Uterus (tissue), 4 donors: ENCODE measurements around the gene FSD1. TPM values are rescaled to one million over a fixed set of nuclear protein-coding genes. Genes with fewer than 3 reads are reported as not detected.

Source experiments
- DNase-seq, 2 donors: peaks; one replicate each; pipeline ENCODE4 v3.0.0-alpha.2; 2019 to 2020
- H3K27ac ChIP-seq, 2 donors: fragments of 200-600 bp; sonication (generic); 1 replicate in 1 of 2; 2 replicates in 1 of 2; pipeline ENCODE4 v1.5.1; 2016 to 2018
- H3K27me3 ChIP-seq, 2 donors: fragments of 200-600 bp; sonication (generic); one replicate each; pipeline ENCODE4 v1.5.1; 2018 to 2019; ENCODE audit warnings: control low read depth in 1 of 2
- H3K36me3 ChIP-seq, 2 donors: fragments of 200-600 bp; sonication (generic); one replicate each; pipeline ENCODE4 v1.5.1; 2019; ENCODE audit warnings: control low read depth in 1 of 2
- H3K4me1 ChIP-seq, 2 donors: fragments of 200-600 bp; sonication (generic); one replicate each; pipeline ENCODE4 v1.5.1; 2018 to 2019; ENCODE audit warnings: control low read depth in 1 of 2
- H3K4me3 ChIP-seq, 2 donors: fragments of 200-600 bp; sonication (generic); 1 replicate in 1 of 2; 2 replicates in 1 of 2; pipeline ENCODE4 v1.5.1; 2018 to 2019; ENCODE audit warnings: mild to moderate bottlenecking in 1 of 2
- H3K9me3 ChIP-seq, 2 donors: fragments of 200-600 bp; sonication (generic); one replicate each; pipeline ENCODE4 v1.5.1; 2019; ENCODE audit warnings: control low read depth in 1 of 2
- POLR2A ChIP-seq, 2 donors: fragments of 450-650 bp; IDR thresholded peaks; one replicate each; pipeline ENCODE4 v1.6.1; 2016; ENCODE audit warnings: antibody characterized with exemption in 2 of 2, mild to moderate bottlenecking in 1 of 2, moderate library complexity in 1 of 2
- intact Hi-C: fragments of 100-400 bp; cut with DNase I; formaldehyde crosslinking; loops from one replicate; pipeline ENCODE4 v1.15.1; 2023; ENCODE audit warnings: low total_unique reads
- total RNA-seq, 4 donors: library from RNA; depleted of rRNA in 3 of 4; stranded (reverse); fragments of >200 nt in 3 of 4; gene quantifications; one replicate each; pipeline versions ENCODE4 v1.1.0 to v1.2.4, GENCODE V29; 2014 to 2023
- TF ChIP-seq, protein P1 (sequence below), 4 experiments: fragments of 200-600 bp in 2 of 4; fragments of 450-650 bp in 2 of 4; sonication (generic) in 2 of 4; IDR thresholded peaks; one replicate each; pipeline ENCODE4 v1.5.1; 2016 to 2019; ENCODE audit warnings: antibody characterized with exemption in 4 of 4, mild to moderate bottlenecking in 2 of 4, moderate library complexity in 1 of 4
- donor health status: DM: yes; HTN: yes; CAD: no.

The FSD1 gene
- total RNA-seq, 4 donors from 2014 or later, result 3.1 TPM; not detected in 3

DNA sequence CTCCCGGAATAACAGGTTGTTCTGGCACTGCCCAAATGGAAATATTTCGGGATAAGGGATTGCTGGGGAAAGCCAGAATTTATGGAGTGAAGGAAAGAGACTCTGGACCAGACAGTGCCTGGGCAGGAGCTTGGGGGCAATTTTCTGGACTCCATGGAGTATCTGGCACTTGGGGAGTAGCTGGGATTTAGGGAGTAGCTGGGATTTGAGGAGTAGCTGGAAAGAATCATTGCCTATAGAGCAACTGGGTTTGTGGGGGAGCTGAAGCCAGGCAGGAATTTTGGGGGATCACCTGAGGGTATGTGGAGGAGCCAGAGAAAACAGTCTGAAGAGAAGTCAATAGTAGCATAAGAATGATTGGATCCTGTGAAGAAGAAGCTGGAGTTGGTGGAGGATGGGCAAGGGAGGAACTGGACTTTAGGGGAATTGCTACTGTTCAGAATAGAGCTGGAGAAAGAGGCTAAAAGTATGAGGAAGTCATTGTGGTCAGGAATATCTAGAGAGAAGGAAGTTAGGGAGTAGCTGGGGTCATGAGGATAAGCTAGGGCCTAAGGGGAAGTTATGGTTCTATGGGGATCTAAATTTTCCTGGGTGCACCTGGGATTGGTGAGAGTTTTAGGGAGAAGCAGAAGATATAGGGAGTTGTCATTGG is 14.8 kb downstream of the FSD1 start:
- no peak overlapping the region for H3K27ac ChIP-seq
- H3K4me3 ChIP-seq, result no peak overlapping the region
- no peak for TF ChIP-seq POLR2A (IDR thresholded peaks at IDR 0.05)
- TF ChIP-seq, protein P1, sequence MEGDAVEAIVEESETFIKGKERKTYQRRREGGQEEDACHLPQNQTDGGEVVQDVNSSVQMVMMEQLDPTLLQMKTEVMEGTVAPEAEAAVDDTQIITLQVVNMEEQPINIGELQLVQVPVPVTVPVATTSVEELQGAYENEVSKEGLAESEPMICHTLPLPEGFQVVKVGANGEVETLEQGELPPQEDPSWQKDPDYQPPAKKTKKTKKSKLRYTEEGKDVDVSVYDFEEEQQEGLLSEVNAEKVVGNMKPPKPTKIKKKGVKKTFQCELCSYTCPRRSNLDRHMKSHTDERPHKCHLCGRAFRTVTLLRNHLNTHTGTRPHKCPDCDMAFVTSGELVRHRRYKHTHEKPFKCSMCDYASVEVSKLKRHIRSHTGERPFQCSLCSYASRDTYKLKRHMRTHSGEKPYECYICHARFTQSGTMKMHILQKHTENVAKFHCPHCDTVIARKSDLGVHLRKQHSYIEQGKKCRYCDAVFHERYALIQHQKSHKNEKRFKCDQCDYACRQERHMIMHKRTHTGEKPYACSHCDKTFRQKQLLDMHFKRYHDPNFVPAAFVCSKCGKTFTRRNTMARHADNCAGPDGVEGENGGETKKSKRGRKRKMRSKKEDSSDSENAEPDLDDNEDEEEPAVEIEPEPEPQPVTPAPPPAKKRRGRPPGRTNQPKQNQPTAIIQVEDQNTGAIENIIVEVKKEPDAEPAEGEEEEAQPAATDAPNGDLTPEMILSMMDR (IDR thresholded peaks at IDR 0.05), result no peak
- no peaks in the 10 kb centered on the region for H3K36me3 ChIP-seq
- no peaks in the 10 kb centered on the region for H3K9me3 ChIP-seq
- no peaks in the 10 kb centered on the region for H3K4me1 ChIP-seq
- no peaks in the 10 kb centered on the region for H3K27me3 ChIP-seq
- intact Hi-C loops, result no loop called here
- DNase-seq, result no peak

DNA sequence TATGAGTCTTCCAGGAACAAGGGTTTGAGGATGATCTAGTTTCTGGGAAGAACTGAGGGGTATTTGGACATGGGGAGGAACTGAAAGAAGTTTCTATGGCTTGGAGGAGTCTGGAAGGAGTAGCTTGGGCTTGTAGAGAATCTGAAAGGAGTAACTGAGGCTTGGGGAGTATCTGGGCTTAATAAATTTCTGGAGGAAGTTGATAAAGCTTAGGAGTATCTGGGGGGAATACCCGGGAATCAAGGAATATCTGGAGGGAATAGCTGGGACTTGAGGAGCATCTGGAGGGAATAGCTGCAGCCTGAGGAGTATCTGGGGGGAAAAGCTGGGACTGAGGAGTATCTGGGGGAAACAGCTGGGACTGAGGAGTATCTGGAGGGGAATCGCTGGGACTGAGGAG is 16.0 kb downstream of the FSD1 start:
- no peak for TF ChIP-seq POLR2A (IDR thresholded peaks at IDR 0.05)
- TF ChIP-seq, protein P1 (IDR thresholded peaks at IDR 0.05), result no peak
- Histone ChIP-seq H3K4me3 (no peak overlapping the region), H3K36me3 (no peaks in the 10 kb centered on the region), H3K9me3 (no peaks in the 10 kb centered on the region), H3K27ac (no peak overlapping the region), H3K4me1 (no peaks in the 10 kb centered on the region), H3K27me3 (no peaks in the 10 kb centered on the region)
- no peak for DNase-seq
- intact Hi-C loops, result no loop called here

DNA sequence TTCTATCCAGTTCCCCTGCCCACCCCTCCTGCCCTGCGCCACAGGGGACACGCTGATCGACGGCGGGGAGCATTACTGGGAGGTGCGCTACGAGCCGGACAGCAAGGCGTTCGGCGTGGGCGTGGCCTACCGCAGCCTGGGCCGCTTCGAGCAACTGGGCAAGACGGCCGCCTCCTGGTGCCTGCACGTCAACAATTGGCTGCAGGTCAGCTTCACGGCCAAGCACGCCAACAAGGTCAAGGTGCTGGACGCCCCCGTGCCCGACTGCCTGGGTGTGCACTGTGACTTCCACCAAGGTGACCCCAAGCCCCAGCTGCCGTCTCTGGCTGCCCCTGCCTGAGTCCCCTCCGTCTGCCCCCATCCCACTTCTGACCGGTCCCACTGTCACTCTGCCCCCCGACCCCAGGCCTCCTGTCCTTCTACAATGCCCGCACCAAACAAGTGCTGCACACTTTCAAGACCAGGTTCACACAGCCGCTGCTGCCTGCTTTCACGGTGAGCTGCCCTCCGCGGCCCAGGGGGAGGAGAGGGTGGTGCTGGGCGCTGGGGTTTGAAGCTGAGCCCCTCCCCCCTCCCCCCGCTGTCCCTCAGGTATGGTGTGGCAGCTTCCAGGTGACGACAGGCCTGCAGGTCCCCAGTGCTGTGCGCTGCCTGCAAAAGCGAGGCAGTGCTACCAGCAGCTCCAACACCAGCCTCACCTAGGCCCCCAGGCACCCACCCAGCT is 18.7 kb downstream of the FSD1 start:
- intact Hi-C loops, result no loop called here
- TF ChIP-seq, protein P1 (IDR thresholded peaks at IDR 0.05), result no peak
- H3K9me3 ChIP-seq, result no peaks in the 10 kb centered on the region
- no peak overlapping the region for H3K4me3 ChIP-seq
- no peaks in the 10 kb centered on the region for H3K36me3 ChIP-seq
- DNase-seq, result no peak
- H3K27ac ChIP-seq, result no peak overlapping the region
- H3K4me1 ChIP-seq, result peaks cover 0 to 11% of the 10 kb centered on the region in 2 donors
- H3K27me3 ChIP-seq, result no peaks in the 10 kb centered on the region

DNA sequence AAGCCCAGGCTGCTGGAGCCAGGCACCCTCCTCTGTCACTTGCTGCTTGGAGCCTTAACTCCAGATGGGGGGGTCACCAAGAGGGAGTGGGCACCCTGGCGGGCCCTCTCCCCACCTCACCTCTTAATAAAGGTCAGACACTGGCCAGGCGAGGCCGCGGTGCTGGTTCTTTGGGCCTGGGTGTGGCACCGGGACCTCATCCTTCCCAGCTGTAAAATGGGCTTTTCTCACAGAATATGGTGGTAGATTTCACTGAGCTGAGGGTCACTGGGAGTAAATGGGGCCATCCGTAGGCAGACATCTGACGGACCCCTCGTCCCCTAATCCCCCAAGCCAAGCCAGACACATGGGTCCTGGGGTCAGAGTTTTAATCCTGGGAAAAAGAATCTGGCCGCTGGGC is 19.3 kb downstream of the FSD1 start:
- Histone ChIP-seq H3K9me3 (no peaks in the 10 kb centered on the region), H3K27me3 (no peaks in the 10 kb centered on the region), H3K4me3 (no peak overlapping the region), H3K4me1 (peaks cover 0 to 11% of the 10 kb centered on the region in 2 donors), H3K36me3 (no peaks in the 10 kb centered on the region), H3K27ac (no peak overlapping the region)
- TF ChIP-seq, protein P1 (IDR thresholded peaks at IDR 0.05), result no peak
- no peak for TF ChIP-seq POLR2A (IDR thresholded peaks at IDR 0.05)
- no peak for DNase-seq
- intact Hi-C loops, result no loop called here

DNA sequence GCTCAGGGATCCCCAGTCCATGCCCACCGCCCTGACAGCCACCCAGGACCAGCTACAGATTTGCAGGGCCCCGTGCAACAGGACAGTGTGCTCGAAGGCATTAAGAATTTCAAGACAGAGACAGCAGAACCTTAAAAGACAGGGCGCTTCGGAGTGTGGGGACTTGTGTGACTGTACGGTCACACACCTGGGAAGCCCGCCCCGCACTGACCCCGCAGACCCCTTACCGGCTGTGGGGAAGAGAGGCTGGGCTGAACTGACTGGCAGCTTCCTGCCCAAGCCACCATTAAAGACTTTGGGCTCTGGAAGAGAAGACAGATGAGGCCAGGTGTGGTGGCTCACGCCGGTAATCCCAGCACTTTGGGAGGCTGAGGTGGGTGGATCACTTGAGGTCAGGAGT is 19.8 kb downstream of the FSD1 start:
- TF ChIP-seq, protein P1 (IDR thresholded peaks at IDR 0.05), result no peak
- no peak for TF ChIP-seq POLR2A (IDR thresholded peaks at IDR 0.05)
- DNase-seq, result no peak
- Histone ChIP-seq H3K36me3 (no peaks in the 10 kb centered on the region), H3K4me1 (peaks cover 0 to 11% of the 10 kb centered on the region in 2 donors), H3K27me3 (no peaks in the 10 kb centered on the region), H3K27ac (no peak overlapping the region), H3K9me3 (no peaks in the 10 kb centered on the region), H3K4me3 (no peak overlapping the region)
- intact Hi-C loops, result no loop called here
